ENCODE results near the gene RMDN2.

- TF ChIP-seq EZH2phosphoT487 (IDR thresholded peaks at IDR 0.05; ENCODE audit: low read length) = no peak
- no peak for TF ChIP-seq CTCF (IDR thresholded peaks at IDR 0.05; ENCODE audit: low read length)
These were observed 33.1 kb upstream of the RMDN2 start for GRCh38 chr2:37891846-37892435.
